Mesothelial cell of epicardium (in vitro differentiated cells): ENCODE results near the gene RIMS4. TPM values are rescaled to one million over a fixed set of nuclear protein-coding genes. Genes with fewer than 3 reads are reported as not detected.

Experiments used
- DNase-seq, 2 experiments: peaks; one replicate each; pipeline ENCODE4 v3.0.0; 2021; ENCODE audit warnings: low spot score in 2 of 2; ENCODE audit not compliant: unreplicated experiment in 2 of 2
- H3K27ac Mint-ChIP-seq: 2 replicates; pipeline ENCODE4 v1.8.0; 2021; ENCODE audit warnings: mixed read lengths
- H3K27me3 Mint-ChIP-seq: 2 replicates; pipeline ENCODE4 v1.8.0; 2021; ENCODE audit warnings: low read depth, mixed read lengths
- H3K36me3 Mint-ChIP-seq: 2 replicates; pipeline ENCODE4 v1.8.0; 2021; ENCODE audit warnings: mixed read lengths
- H3K4me1 Mint-ChIP-seq: 2 replicates; pipeline ENCODE4 v1.8.0; 2021; ENCODE audit warnings: mixed read lengths
- H3K4me3 Mint-ChIP-seq: 2 replicates; pipeline ENCODE4 v1.8.0; 2021; ENCODE audit warnings: mild to moderate bottlenecking, moderate library complexity, mixed read lengths
- H3K9me3 Mint-ChIP-seq: 2 replicates; pipeline ENCODE4 v1.8.0; 2021; ENCODE audit warnings: mixed read lengths
- total RNA-seq: library from RNA; stranded (reverse); gene quantifications from 3 replicates; pipeline ENCODE4 v1.2.1, GENCODE V29; 2021
- TF ChIP-seq, protein P1 (sequence below): fragments of 200-600 bp; sonication (generic); IDR thresholded peaks from one replicate; pipeline ENCODE4 v1.5.0; 2021; ENCODE audit warnings: antibody characterized with exemption; ENCODE audit not compliant: unreplicated experiment

Gene RIMS4
- total RNA-seq, 1 donor from 2014 or later, result 1.6 TPM

DNA sequence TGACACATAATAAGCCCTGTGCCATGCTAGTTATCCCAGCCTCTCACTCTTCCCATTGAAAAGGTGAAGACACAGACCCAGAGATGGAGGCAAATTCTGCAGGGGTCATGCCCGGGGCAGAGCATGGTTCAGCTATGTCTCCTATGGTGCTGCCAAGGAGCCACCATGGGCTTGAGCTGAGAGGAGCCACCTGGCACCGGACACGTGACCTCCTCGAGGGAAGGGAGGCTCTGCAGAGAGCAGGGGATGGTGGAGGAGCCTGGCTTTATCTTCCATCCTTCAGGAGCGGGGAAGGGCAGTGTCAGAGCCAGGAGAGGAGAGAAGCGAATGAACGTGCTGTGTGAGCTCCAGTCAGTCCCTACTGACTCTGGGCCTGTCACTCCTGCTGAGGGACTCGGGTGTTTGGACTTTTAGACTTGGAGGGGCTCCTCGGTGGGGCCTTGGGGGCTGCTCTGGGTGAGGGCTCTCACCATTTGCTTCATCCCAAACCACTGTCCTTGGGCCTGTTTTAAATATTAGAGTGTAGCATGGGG, 106.3 kb downstream of the RIMS4 start:
- Mint-ChIP-seq H3K27ac (no peak overlapping the region), H3K4me3 (no peak overlapping the region), H3K36me3 (no peaks in the 10 kb centered on the region), H3K4me1 (peaks cover 10% of the 10 kb centered on the region), H3K27me3 (no peaks in the 10 kb centered on the region), H3K9me3 (no peaks in the 10 kb centered on the region)
- DNase-seq, result no peak
- TF ChIP-seq, protein P1, sequence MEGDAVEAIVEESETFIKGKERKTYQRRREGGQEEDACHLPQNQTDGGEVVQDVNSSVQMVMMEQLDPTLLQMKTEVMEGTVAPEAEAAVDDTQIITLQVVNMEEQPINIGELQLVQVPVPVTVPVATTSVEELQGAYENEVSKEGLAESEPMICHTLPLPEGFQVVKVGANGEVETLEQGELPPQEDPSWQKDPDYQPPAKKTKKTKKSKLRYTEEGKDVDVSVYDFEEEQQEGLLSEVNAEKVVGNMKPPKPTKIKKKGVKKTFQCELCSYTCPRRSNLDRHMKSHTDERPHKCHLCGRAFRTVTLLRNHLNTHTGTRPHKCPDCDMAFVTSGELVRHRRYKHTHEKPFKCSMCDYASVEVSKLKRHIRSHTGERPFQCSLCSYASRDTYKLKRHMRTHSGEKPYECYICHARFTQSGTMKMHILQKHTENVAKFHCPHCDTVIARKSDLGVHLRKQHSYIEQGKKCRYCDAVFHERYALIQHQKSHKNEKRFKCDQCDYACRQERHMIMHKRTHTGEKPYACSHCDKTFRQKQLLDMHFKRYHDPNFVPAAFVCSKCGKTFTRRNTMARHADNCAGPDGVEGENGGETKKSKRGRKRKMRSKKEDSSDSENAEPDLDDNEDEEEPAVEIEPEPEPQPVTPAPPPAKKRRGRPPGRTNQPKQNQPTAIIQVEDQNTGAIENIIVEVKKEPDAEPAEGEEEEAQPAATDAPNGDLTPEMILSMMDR, result no peak

DNA sequence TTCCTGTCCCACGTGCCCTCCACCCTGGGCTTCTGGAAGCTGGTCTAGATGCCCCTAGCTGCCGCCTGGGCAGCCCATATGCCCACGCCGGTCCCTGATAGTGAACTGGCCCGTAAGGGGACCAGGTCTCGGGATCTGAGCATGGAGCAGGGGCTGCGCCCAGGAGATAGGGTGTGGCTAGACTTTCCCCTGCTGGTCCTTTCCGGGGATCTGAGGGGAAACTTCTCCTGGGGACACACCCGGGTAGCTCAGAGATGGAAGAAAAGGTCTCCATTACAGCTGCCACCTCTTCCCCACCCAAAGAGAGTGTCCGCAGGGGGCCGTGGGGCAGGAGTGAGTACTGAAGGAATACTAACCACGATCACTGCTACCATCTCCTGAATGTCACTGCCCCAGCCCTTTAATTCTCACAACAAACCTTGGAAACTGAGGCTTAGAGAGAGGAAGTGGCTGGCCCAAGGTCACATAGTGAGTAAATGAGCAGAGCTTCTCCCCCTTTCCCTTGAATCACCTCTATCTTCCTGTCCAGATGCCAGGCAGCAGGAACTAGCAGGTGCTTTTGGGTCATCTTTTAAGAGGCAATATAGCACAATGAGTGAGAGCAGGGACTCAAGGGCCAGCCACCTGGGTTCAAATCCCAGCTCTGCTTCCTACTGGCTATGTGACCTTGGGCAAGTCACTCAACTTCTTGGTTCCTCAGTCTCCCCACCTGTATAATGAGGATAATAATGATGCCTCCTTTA, 107.0 kb downstream of the RIMS4 start:
- H3K4me3 Mint-ChIP-seq, result no peak overlapping the region

DNA sequence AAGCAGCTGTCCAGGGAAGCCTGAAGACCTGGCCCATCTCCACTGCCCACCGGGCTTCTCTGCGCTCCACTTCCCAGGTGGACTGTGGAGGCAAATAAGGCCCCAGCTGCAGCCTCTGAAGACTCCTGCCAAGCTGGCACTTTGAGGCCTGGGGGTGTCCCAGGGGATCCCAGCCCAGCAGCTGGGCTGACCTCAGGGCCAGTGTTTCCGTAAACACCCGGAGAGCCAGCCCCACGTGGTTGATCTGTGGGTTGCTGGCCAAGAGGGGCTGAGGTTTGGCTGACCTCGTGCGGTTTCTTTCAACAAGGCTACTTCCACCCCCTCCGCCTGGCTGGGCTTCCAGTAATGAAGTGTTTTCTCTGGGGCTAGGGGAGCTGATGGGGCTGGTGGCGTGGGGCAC, 107.6 kb downstream of the RIMS4 start:
- TF ChIP-seq, protein P1, result no peak
- H3K4me3 Mint-ChIP-seq, result no peak overlapping the region
- no peaks in the 10 kb centered on the region for H3K36me3 Mint-ChIP-seq
- H3K27ac Mint-ChIP-seq, result no peak overlapping the region
- DNase-seq, result no peak
- H3K4me1 Mint-ChIP-seq, result peaks cover 10% of the 10 kb centered on the region
- no peaks in the 10 kb centered on the region for H3K9me3 Mint-ChIP-seq
- no peaks in the 10 kb centered on the region for H3K27me3 Mint-ChIP-seq

More for the DNA sequence above, 107.0 kb downstream of the RIMS4 start:
- peaks cover 10% of the 10 kb centered on the region for H3K4me1 Mint-ChIP-seq
- TF ChIP-seq, protein P1, result no peak
- H3K36me3 Mint-ChIP-seq, result no peaks in the 10 kb centered on the region
- no peaks in the 10 kb centered on the region for H3K9me3 Mint-ChIP-seq
- no peak overlapping the region for H3K27ac Mint-ChIP-seq
- H3K27me3 Mint-ChIP-seq, result no peaks in the 10 kb centered on the region
- DNase-seq, result no peak

DNA sequence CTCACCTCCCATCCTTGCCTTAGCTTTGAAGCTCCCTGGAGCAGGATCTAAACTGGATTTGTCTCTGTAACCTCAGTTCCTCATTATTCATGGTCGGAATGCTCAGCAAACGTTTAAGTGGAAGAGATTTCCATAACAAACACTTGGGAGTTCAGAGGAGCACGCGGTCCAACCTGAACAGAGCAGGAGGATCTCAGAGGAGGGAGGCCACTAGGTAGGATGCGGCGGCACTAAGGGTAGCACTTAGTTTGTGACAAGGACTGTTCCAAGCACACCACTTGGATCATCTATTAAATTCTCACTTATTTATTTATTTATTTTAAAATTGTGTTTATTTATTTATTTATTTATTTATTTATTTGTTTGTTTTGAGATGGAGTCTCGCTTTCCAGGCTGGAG, 108.5 kb downstream of the RIMS4 start:
- Mint-ChIP-seq H3K4me3 (no peak overlapping the region), H3K27me3 (no peaks in the 10 kb centered on the region), H3K27ac (no peak overlapping the region), H3K4me1 (peaks cover 10% of the 10 kb centered on the region), H3K36me3 (no peaks in the 10 kb centered on the region), H3K9me3 (no peaks in the 10 kb centered on the region)
- DNase-seq, result no peak
- TF ChIP-seq, protein P1, result no peak

Other genes with a start within 250 kb of the RIMS4 start
- 50.4 to 59.1 TPM (median 51.6 TPM) in 3 replicates for gene PKIG, start 228.0 kb downstream of the RIMS4 start, total RNA-seq
- gene ADA, start 158.8 kb downstream of the RIMS4 start, total RNA-seq, result 21.7 to 23.1 TPM (median 22.5 TPM) in 3 replicates
- gene CCN5, start 95.2 kb downstream of the RIMS4 start, total RNA-seq, result not detected in 3 replicates
- 0.16 to 0.27 TPM (median 0.20 TPM) in 3 replicates for gene KCNK15, start 64.7 kb downstream of the RIMS4 start, total RNA-seq
- gene YWHAB, start 75.2 kb upstream of the RIMS4 start, total RNA-seq, result 113 to 116 TPM (median 114 TPM) in 3 replicates
- gene PABPC1L, start 99.5 kb upstream of the RIMS4 start, total RNA-seq, result 131 to 135 TPM (median 135 TPM) in 3 replicates
- gene TOMM34, start 149.9 kb upstream of the RIMS4 start, total RNA-seq, result 43.7 to 47.3 TPM (median 45.6 TPM) in 3 replicates
- 29.9 to 31.7 TPM (median 31.3 TPM) in 3 replicates for gene STK4, start 156.0 kb upstream of the RIMS4 start, total RNA-seq